ENCODE results near the gene ARRB1. TPM values are rescaled to one million over a fixed set of nuclear protein-coding genes. Genes with fewer than 3 reads are reported as not detected.
"Not testable (repeated sequence)": the region's sequence is repeated elsewhere in the genome, so short reads cannot be mapped to it uniquely, and the experiment has no call there.

The ARRB1 gene
- polyA plus RNA-seq, 2 of the 4 experiments (the other 2 are of a cell fraction): 6.8 to 14.3 TPM

DNA sequence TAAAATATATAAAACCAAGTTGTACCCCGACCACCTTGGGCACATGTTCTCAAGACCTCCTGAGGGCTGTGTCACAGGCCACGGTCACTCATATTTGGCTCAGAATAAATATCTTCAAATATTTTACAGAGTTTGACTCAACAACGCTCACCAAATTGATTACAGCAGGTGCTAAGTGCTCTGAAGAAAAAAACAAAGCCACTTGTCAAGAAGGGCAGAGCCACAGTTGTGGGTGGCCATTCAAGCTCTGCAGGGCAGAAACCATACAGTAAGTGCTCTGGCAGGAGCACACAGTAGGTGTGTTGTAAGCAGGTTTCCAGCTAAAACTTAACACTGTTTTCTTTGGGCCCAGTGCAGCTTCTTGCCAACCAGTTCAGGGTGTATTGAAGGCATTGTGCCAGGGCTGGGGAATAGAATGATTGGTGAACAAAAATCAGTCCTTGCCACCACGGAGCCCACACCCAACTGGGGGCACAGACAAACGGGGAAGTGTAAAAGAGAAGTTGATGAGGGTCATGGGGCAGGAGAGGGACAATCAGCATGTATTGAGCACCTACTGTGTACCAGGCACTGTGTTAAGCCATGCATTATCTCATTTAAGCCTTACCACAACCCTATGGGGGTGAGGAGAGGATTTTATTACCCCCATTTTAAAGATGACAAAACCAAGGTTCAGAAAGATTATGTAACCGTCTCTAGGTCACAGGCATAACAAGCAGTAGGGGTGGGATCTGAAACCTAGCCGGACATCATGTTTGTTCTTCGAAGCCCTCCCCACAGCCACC lies 18.2 kb downstream of the ARRB1 start:
- H3K4me1 ChIP-seq: peaks cover 38% of the 10 kb centered on the region
- no peak overlapping the region for H3K4me3 ChIP-seq
- DNase-seq (ENCODE audit: low read depth in 1 of 2, low spot score in 1 of 2) (no peak), ATAC-seq (no peak), FAIRE-seq (no peak)
- CTCF ChIA-PET: interaction anchor here (0.6 to 10.9 kb wide), 8 partner anchors 7 to 55 kb away, joined by 3 to 147 read pairs (median 22); no protein-coding TSS in a partner anchor
- 66% methylated on average over 8 of the region's 8 CpGs for WGBS (ENCODE audit: missing lambda C conversion rate)
- TF ChIP-seq EP300 (IDR thresholded peaks at IDR 0.05): no peak
- TF ChIP-seq, protein P1, sequence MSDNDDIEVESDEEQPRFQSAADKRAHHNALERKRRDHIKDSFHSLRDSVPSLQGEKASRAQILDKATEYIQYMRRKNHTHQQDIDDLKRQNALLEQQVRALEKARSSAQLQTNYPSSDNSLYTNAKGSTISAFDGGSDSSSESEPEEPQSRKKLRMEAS (IDR thresholded peaks at IDR 0.05): no peak
- TF ChIP-seq BHLHE40 (IDR thresholded peaks at IDR 0.05; ENCODE audit: low read depth, low read length): no peak
- TF ChIP-seq, protein P2, sequence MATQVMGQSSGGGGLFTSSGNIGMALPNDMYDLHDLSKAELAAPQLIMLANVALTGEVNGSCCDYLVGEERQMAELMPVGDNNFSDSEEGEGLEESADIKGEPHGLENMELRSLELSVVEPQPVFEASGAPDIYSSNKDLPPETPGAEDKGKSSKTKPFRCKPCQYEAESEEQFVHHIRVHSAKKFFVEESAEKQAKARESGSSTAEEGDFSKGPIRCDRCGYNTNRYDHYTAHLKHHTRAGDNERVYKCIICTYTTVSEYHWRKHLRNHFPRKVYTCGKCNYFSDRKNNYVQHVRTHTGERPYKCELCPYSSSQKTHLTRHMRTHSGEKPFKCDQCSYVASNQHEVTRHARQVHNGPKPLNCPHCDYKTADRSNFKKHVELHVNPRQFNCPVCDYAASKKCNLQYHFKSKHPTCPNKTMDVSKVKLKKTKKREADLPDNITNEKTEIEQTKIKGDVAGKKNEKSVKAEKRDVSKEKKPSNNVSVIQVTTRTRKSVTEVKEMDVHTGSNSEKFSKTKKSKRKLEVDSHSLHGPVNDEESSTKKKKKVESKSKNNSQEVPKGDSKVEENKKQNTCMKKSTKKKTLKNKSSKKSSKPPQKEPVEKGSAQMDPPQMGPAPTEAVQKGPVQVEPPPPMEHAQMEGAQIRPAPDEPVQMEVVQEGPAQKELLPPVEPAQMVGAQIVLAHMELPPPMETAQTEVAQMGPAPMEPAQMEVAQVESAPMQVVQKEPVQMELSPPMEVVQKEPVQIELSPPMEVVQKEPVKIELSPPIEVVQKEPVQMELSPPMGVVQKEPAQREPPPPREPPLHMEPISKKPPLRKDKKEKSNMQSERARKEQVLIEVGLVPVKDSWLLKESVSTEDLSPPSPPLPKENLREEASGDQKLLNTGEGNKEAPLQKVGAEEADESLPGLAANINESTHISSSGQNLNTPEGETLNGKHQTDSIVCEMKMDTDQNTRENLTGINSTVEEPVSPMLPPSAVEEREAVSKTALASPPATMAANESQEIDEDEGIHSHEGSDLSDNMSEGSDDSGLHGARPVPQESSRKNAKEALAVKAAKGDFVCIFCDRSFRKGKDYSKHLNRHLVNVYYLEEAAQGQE (IDR thresholded peaks at IDR 0.05): no peak
- TF ChIP-seq MAZ (IDR thresholded peaks at IDR 0.05; ENCODE audit: borderline replicate concordance, low read depth, low read length): no peak
- TF ChIP-seq ESRRA (IDR thresholded peaks at IDR 0.05; ENCODE audit: borderline replicate concordance, low read length): no peak
- no peak for TF ChIP-seq JUN (IDR thresholded peaks at IDR 0.05)
- TF ChIP-seq, protein P3, sequence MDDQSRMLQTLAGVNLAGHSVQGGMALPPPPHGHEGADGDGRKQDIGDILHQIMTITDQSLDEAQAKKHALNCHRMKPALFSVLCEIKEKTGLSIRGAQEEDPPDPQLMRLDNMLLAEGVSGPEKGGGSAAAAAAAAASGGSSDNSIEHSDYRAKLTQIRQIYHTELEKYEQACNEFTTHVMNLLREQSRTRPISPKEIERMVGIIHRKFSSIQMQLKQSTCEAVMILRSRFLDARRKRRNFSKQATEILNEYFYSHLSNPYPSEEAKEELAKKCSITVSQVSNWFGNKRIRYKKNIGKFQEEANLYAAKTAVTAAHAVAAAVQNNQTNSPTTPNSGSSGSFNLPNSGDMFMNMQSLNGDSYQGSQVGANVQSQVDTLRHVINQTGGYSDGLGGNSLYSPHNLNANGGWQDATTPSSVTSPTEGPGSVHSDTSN (IDR thresholded peaks at IDR 0.05): no peak
- TF ChIP-seq SMC3 (IDR thresholded peaks at IDR 0.05): no peak
- TF ChIP-seq RCOR1 (IDR thresholded peaks at IDR 0.05; ENCODE audit: low read depth, low read length): no peak
- TF ChIP-seq RNF2 (IDR thresholded peaks at IDR 0.05; ENCODE audit: borderline replicate concordance, low read depth): no peak
- TF ChIP-seq POLR2A (IDR thresholded peaks at IDR 0.05; ENCODE audit: low read length): no peak
- TF ChIP-seq JUNB (IDR thresholded peaks at IDR 0.05): no peak
- TF ChIP-seq HOXB5 (CRISPR knock-in tag; IDR thresholded peaks at IDR 0.05): no peak
- TF ChIP-seq CHD4 (IDR thresholded peaks at IDR 0.05; ENCODE audit: borderline replicate concordance): no peak
- TF ChIP-seq FOSL2 (IDR thresholded peaks at IDR 0.05): no peak
- TF ChIP-seq FOSL2 (CRISPR knock-in tag; IDR thresholded peaks at IDR 0.05): no peak
- 0 out of 6 replicates have a peak overlapping the region, but pooled peaks of 1 of the 2 experiments have one; percentile 10 for H3K27ac ChIP-seq
- POLR2A ChIA-PET: no interaction called here
- H3K9me3 ChIP-seq: no peaks in the 10 kb centered on the region
- no peak overlapping the region for H3K4me2 ChIP-seq

DNA sequence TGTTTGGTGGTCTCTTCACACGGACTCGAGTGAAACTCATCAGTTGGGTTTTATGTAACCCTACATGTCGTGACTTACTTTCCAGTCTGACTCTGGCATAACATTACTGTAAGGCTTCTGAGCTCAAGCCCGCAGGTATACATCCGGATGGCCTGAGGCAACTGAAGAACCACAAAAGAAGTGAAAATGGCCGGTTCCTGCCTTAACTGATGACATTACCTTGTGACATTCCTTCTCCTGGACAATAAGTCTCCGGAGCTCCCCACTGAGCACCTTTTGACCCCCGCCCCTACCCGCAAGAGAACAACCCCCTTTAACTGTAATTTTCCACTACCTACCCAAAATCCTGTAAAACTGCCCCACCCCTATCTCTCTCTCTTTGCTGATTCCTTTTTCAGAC lies 19.7 kb downstream of the ARRB1 start:
- DNase-seq (ENCODE audit: low read depth in 1 of 2, low spot score in 1 of 2); POLR2A ChIA-PET; H3K4me2 ChIP-seq; ATAC-seq; FAIRE-seq; H3K27ac ChIP-seq; H3K9me3 ChIP-seq; H3K4me3 ChIP-seq: not testable (repeated sequence)
- peaks cover 32% of the 10 kb centered on the region for H3K4me1 ChIP-seq
- whole genome bisulfite sequencing (ENCODE audit: missing lambda C conversion rate): 90% methylated on average over 9 of the region's 9 CpGs
- CTCF ChIA-PET: interaction anchor here (1.3 to 10.9 kb wide), 7 partner anchors 8 to 110 kb away, joined by 4 to 147 read pairs (median 40); no protein-coding TSS in a partner anchor

DNA sequence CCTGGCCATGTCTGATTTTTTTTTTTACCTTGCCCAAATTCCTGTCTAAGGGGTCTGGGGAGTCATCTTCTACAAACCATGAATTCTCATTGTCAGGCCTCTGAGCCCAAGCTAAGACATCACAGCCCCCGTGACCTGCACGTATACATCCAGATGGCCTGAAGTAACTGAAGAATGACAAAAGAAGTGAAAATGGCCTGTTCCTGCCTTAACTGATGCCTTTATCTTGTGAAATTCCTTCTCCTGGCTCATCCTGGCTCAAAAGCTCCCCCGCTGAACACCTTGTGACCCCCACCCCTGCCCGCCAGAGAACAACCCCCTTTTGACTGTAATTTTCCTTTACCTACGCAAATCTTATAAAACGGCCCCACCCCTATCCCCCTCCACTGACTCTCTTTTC lies 20.2 kb downstream of the ARRB1 start:
- H3K9me3 ChIP-seq; H3K4me2 ChIP-seq; H3K27ac ChIP-seq; POLR2A ChIA-PET; FAIRE-seq; ATAC-seq; DNase-seq (ENCODE audit: low read depth in 1 of 2, low spot score in 1 of 2); H3K4me3 ChIP-seq: not testable (repeated sequence)
- H3K4me1 ChIP-seq: peaks cover 36% of the 10 kb centered on the region
- CTCF ChIA-PET: interaction anchor here (1.3 to 10.9 kb wide), 9 partner anchors 9 to 200 kb away, joined by 4 to 147 read pairs (median 22); no protein-coding TSS in a partner anchor
- 82% methylated on average over 6 of the region's 6 CpGs for WGBS (ENCODE audit: missing lambda C conversion rate)

DNA sequence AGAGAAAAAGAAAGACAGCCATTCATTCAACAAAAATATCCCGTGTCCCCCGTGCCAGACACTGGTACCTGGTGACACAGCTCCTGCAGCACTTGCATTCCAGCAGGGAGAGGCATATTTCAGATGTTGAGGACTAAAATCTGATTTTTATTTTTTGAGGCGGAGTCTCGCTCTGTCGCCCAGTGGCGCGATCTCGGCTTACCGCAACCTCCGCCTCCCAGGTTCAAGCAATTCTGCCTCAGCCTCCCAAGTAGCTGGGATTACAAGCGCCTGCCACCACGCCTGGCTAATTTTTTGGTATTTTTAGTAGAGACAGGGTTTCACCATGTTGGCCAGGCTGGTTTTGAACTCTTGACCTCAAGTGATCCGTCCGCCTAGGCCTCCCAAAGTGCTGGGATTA lies 20.6 kb downstream of the ARRB1 start:
- ATAC-seq; H3K4me3 ChIP-seq; H3K27ac ChIP-seq; H3K9me3 ChIP-seq; DNase-seq (ENCODE audit: low read depth in 1 of 2, low spot score in 1 of 2); H3K4me2 ChIP-seq; FAIRE-seq; POLR2A ChIA-PET: not testable (repeated sequence)
- WGBS (ENCODE audit: missing lambda C conversion rate): 97% methylated on average over 14 of the region's 14 CpGs
- CTCF ChIA-PET: interaction anchor here (1.2 to 10.9 kb wide), 11 partner anchors 9 to 201 kb away, joined by 4 to 147 read pairs (median 8); no protein-coding TSS in a partner anchor
- H3K4me1 ChIP-seq: peaks cover 40% of the 10 kb centered on the region

All from A549 (cell line).